Left colon (tissue), 2 donors: Measurements from ENCODE around the gene PRSS16. TPM values are rescaled to one million over a fixed set of nuclear protein-coding genes. Genes with fewer than 3 reads are reported as not detected.
"Not testable (repeated sequence)": the region's sequence is repeated elsewhere in the genome, so short reads cannot be mapped to it uniquely, and the experiment has no call there.

Experiments used
- ATAC-seq: fragments of 200-7000 bp; cut with Tn5 transposase; one replicate; pipeline ENCODE4 v1.9.1; 2020; ENCODE audit warnings: mild to moderate bottlenecking, moderate library complexity
- DNase-seq, 2 donors: peaks; one replicate each; pipeline ENCODE4 v3.0.0-alpha.2; 2020
- intact Hi-C, 2 donors: fragments of 100-400 bp; cut with DNase I in 1 of 2; cut with micrococcal nuclease in 1 of 2; formaldehyde crosslinking; loops; one replicate each; pipeline versions ENCODE4 v1.11.2 to v1.14.0; 2022; cut with DNase I, micrococcal nuclease
- long read RNA-seq: library from polyadenylated mRNA; unstranded; transcript quantifications from one replicate; pipeline ENCODE4 v2.0.0, GENCODE V29; 2021
- total RNA-seq, 2 donors: library from RNA; stranded (reverse); fragmentation: NEBNext Ultra II Directional; extraction: Animal tissue kit (Norgen Biotek cat#: 25700); gene quantifications; one replicate each; pipeline ENCODE4 v1.2.1, GENCODE V29; 2021
- donor health status: DM: no; HTN: no; CAD: no.
- donor health status: DM: yes; HTN: yes; CAD: no.

The PRSS16 gene, protein sequence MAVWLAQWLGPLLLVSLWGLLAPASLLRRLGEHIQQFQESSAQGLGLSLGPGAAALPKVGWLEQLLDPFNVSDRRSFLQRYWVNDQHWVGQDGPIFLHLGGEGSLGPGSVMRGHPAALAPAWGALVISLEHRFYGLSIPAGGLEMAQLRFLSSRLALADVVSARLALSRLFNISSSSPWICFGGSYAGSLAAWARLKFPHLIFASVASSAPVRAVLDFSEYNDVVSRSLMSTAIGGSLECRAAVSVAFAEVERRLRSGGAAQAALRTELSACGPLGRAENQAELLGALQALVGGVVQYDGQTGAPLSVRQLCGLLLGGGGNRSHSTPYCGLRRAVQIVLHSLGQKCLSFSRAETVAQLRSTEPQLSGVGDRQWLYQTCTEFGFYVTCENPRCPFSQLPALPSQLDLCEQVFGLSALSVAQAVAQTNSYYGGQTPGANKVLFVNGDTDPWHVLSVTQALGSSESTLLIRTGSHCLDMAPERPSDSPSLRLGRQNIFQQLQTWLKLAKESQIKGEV
- total RNA-seq: 10 to 100 TPM; 23.2 to 32.9 TPM
- long read RNA-seq, partial matches to known transcripts: 1 of 5 reads
- long read RNA-seq, other reads (novel, unspliced or antisense): 1 of 5 reads

DNA sequence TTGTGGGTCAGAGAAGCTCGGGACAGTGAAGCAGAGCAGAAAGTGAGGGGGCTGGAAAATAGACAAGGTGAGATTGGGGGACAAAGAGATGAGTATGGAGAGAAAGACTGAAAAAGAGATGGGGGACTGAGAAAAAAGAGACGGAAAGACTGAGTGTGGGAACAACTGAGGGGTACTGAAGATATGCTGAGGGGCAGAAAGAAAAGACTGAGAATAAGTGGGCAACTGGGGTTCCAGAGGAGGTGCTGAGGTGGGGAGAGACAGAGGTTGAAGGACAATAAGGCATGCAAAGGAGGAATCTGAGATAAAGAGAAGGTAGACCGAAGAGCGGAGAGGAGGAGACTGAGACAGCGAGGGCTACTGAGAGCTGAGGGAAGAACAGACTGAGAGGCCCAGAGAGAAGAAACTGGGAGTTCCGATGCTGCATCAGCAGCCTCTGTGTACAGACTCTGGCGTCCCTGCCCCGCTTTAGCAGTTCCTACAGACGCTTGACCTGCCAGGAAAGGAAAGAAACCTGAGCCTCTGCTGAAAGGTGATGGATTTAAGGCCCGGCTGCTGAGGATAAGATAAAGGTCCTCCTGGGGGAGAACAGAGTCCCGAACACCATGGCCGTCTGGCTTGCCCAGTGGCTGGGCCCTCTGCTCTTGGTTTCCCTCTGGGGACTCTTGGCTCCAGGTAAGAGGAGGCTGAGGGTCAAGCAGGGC lies at the start of gene PRSS16:
Gene PRSS16 (plus strand): TSS at position 569 of the 704 bp plus-strand sequence. CDS start 37 bp downstream, at position 606.
- intact Hi-C loops: no loop called here
- no peak for ATAC-seq
- DNase-seq: no peak

DNA sequence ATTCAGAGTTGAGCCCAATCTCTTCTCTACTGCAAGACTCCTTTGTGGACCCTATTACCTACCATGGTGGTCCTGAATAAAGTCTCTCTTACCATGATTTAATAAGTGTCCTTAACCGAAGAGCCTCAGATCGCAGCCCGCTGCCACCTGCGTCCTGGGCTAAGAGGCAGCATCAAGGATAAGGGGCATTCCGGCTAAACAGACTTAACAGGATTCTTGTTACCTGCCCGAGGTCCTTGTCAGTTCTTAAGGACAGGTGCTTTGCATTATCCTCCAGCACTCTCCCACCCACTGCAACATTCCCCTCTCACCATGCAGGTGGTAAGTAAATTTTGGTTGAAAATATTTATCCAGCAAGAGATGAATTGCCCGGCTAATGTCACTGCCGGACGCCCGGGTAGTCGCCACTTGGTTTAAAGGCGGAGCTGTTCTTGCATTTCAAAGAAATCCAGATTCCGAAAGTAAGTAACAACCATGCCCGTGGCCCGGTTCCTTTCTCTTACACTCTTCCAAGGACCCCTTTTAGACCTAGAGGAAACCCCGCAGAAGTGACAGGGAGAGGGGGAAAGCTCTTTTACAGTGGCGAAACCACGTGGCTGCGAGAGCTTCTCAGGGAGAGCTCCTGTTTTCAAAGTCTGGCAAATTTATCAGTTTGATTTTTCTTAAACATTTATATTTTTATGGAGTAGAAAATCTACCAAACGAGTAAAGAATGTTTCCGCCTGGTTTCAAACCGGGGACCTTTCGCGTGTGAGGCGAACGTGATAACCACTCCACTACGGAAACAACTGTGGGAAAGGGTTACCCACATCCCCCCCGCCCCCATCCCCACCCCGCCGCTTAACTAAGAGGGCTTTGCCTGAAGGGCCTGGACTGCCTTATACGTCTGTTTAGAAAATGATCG lies 41.9 kb upstream of the PRSS16 start:
- intact Hi-C loops: no loop called here
- ATAC-seq: no peak
- no peak for DNase-seq

DNA sequence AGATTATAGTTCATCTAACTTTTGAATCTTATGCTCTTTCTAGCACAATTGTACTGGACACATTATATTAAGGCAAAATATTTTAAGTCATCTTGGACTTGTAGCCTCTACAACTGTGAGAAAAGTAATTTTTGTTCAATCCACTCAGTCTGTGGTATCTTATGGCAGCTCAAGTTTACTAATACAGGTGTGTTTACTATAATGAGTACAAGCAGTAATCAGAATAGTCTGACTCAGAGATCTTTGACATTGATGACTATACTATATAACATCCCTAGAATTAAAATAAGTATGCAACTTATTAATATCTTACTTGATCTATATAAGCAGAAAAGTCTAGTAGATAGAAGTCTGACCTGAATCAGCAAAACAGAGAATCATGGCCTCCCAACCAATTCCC lies 40.7 kb upstream of the PRSS16 start:
- intact Hi-C loops: no loop called here
- no peak for DNase-seq
- no peak for ATAC-seq

DNA sequence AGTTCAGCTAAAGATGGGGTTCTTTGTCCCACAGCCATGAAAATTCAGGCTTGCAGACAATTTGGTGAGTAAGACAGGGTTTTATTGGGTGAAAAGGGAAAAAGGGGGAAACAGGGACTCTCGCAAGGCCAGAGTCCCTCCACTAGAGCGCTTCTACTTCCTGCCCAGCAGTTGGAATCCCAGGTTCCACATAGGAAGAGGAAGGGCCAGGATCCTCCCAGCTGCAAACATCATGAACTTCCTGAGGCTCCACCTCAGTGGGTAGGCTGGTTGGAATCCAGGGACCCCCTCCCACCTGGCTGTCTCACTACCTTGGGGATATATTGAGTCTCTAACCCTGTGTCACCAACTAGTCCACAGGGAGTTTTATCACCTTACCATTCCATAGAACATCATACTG lies 39.5 kb upstream of the PRSS16 start:
- ATAC-seq (no peak), DNase-seq (no peak)
- intact Hi-C loops: no loop called here

DNA sequence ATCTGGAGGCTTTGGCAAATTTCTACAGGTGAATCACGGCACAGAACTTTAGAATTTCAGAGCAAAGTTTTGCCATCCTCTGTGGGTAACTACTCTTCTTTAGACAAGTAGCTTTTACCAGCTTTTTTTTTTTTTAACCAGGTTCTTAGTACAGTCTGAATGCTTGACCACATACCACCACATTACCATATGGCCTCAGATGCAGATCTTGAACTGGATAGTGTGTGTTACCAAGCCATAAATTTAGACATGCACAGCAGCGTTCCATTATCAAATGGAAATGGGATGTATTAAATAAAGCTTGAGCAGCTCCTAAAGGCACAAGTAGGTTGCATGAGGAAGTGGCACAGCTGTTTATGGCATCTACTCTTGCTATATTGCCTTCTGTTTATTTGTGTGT lies 38.3 kb upstream of the PRSS16 start:
- intact Hi-C loops: no loop called here
- DNase-seq: no peak

DNA sequence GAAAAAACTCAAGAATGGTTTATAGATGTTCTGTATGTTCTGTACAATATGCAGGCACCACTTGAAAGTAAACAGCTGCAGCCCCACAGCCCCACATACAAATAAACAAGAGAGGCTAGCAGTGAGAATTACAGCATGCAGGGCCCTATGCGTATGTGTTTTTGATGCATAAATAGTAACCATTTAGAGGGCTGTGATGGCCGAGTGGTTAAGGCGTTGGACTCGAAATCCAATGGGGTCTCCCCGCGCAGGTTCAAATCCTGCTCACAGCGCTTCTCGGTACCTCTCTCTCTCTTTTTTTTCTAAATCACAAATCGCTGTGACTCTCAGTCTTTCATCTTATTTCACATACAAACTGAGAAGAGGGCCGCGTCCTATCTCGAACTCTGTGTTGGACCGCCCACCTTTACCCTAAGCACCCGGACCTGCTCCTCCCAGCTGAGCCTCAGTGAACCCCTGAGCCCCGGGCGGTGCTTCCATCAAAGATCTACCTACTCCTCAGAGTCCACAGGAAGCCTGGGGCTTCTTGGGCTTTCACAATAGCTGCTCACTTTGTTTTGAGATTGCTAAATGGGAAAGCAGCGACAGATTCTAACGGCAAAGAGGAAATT lies 37.7 kb upstream of the PRSS16 start:
- DNase-seq (no peak), ATAC-seq (no peak)
- intact Hi-C loops: no loop called here

More for the DNA sequence above, 38.3 kb upstream of the PRSS16 start:
- no peak for ATAC-seq

DNA sequence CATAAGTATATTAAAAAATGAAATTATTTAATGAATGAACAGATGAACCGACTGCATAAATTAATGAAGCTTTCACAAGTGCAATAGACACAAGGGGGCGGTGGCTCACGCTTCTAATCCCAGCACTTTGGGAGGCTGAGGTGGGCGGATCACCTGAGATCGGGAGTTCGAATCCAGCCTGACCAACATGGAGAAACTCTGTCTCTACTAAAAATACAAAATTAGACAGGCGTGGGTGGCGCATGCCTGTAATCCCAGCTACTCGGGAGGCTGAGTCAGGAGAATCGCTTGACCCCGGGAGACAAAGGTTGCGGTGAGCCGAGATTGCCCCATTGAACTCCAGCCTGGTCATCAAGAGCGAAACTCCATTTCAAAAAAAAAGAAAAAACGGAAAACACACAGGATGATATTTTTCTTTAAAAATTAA lies 34.4 kb upstream of the PRSS16 start:
- intact Hi-C loops, ATAC-seq, DNase-seq: not testable (repeated sequence)

DNA sequence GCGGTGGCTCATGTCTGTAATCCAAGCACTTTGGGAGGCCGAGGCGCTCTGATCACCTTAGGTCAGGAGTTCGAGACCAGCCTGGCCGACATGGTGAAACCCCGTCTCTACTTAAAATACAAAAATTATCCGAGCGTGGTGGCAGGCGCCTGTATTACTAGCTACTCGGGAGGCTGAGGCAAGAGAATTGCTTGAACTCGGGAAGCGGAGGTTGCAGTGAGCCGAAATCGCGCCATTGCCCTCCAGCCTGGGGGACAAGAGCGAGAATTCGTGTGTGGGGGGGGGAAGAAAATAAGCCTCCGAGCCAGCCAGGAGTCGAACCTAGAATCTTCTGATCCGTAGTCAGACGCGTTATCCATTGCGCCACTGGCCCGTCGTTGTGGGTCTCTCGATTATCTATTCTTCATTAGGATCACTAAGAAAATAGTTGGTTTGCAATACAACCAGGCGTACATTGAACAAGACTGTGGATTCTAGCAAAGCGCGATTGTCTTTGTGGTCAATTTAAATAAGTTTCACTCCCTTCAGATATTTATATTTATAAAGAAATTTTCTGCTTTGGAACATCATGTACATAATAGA lies 33.9 kb upstream of the PRSS16 start:
- no peak for ATAC-seq
- intact Hi-C loops: no loop called here

DNA sequence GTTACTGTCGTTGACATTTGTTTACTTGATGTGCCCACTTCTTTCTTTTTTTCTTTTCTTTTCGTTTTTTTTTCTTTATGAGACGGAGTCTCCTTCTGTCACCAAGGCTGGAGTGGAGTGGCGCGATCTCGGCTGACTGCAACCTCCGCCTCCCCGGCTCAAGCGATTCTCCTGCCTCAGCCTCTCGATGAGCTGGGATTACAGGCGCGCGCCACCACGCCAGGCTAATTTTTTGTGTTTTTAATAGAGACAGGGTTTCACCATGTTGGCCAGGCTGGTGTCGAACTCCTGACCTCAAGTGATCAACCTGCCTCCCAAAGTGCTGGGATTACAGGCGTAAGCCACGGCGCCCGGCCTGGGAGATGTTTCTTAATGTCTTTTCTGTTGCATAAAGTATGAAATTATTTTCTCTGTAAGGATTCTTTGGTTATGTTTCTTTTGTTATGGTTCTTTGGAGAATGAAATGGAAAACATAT lies 33.3 kb upstream of the PRSS16 start:
- ATAC-seq (no peak), DNase-seq (no peak)
- intact Hi-C loops: no loop called here

More for the DNA sequence above, 33.9 kb upstream of the PRSS16 start:
- no peak for DNase-seq

DNA sequence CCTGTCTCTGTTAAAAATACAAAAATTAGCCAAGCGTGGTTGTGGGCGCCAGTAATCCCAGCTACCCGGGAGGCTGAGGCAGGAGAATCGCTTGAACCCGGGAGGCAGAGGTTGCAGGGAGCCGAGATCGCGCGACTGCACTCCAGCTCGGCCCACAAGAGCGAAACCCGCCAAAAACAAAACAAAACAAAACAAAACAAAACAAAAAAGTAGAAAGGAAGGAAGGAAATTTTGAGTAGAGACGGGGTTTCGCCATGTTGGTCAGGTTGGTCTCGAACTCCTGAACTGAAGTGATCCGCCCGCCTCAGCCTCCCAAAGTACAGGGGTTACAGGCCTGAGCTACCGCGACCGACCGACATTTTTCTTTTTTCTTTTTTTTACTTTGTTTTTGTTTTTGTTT lies 30.6 kb upstream of the PRSS16 start:
- intact Hi-C loops: no loop called here
- ATAC-seq (no peak), DNase-seq (no peak)

DNA sequence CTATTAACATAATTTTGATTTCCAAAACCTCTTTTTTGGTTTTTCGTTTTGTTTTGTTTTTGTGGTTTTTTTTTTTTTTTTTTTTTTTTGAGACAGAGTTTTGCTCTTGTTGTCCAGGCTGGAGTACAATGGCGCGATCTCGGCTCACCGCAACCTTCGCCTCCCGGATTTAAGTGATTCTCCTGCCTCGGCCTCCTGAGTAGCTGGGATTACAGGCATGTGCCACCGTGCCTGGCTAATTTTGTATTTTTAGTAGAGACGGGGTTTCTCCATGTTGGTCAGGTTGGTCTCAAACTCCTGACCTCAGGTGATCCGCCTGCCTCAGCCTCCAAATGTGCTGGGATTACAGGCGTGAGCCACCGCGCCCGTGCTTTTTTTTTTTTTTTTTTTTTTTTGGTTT lies 24.5 kb upstream of the PRSS16 start:
- DNase-seq, ATAC-seq, intact Hi-C loops: not testable (repeated sequence)

DNA sequence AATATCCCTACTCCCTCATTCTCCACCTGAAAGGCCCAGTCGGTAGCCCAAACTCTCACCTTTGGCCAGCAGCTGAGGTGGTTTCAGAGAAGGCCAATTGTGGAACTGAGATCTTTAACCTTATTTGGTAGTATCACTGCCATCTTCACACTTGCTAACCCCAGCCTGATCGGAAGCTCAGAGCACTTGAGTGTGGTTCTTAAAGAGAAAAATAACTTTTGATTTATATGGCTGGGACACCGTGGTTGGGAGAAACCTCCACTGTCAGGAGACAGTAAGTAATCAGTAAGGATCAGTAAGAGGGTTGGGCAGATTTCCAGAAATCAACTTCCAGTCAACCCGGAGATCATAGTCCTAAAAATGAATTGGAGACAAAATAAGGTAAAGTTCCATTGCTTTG lies 22.8 kb upstream of the PRSS16 start:
- DNase-seq: no peak
- intact Hi-C loops: no loop called here
- no peak for ATAC-seq

DNA sequence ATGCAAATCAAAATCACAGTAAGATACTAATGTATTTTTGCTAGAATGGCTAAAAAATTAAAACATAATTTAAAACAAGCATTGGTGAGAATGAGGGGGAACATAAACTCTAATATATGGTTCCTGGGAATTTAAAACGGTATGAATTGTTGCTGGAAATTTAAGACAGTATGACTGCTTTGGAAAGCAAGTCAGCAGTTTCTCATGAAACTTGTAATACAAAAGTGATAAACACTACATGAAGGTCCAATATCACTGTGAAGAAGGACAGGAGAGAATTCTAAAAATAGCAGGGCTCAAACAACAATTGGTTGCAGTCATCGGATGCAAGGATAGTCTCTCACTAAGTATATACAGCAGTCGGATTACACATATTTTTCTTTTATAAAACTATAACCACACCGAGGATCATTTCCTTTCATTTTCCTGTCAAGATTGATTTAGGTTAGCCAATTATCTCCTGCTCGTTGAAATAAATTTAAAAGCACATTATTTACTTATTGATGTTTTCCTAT lies 18.5 kb upstream of the PRSS16 start:
- ATAC-seq: no peak

DNA sequence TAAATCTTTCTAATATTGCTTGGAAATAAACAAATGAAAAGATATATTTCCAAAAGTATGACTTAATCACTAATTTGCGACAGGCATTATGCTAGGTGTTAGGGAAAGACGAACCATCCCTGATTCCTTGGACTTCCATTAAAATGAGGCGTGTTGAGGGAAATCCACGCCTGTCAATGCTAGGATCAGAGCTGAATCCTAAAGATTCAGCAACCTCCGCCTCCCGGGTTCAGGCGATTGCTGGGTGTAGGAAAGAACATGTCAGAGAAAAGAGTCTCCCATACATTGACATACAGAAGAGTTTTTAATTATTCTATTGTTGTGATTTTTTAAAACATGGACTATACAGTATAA lies 16.8 kb upstream of the PRSS16 start:
- intact Hi-C loops: no loop called here
- DNase-seq (no peak), ATAC-seq (no peak)

More for the DNA sequence above, 18.5 kb upstream of the PRSS16 start:
- intact Hi-C loops: no loop called here
- no peak for DNase-seq

DNA sequence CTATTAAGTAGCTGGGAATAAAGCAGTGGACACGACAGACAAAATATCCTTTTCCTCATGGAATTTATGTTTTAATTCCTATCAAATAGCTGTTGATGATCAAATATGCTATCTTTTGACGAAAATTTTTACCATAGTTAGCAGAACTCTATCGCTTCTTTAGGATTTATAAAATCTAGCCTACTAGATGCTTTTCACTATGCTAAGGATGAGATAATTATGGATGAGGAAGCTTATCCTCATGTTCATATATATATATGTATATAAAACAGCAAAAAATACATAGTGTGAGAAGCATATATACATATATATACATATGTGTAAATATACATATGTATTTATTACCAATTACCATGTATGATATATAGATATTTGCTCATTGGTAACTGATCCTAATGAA lies 12.9 kb upstream of the PRSS16 start:
- ATAC-seq (no peak), DNase-seq (no peak)
- intact Hi-C loops: no loop called here

DNA sequence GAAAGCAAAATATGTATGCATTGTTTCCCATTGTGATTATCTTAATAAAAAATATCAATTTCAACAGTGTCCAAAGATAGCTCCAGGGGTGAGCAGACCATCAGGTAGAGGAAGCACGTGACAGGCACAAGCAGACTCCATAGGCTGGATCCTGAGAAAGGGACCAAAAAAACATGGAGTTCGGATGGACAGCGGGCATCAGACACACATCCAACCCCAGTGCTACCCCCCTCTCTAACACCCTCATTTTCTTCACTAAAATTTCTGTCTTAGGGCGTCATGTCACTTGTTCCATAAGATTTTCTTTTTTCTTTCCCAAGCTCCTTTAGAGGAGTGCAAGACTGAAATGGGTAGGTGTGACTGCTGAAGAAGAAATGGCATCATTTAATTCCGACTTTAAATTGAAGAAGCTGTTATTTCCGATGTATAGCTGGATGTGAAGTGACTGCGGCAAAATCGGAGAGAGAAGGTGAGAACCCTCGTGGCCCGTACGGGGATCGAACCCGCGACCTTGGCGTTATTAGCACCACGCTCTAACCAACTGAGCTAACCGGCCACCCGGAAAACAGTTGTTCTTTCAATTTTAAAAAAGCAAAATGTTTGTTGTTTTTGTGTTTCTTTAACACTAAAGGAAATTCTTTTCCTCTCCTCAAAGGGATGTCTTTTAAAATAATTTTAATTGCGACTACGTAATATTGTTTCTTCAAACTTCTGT lies 10.3 kb upstream of the PRSS16 start:
- DNase-seq (no peak), ATAC-seq (no peak)
- intact Hi-C loops: no loop called here
